HEK293 (cell line): ENCODE measurements around the gene DMC1.

ENCODE experiments used
- CTCF ChIA-PET: fragments of 350-600 bp; formaldehyde crosslinking; extraction: SDS; loops from one replicate; lab custom pipeline; 2021; ENCODE audit warnings: antibody characterized with exemption; lab: Yijun Ruan, JAX
- POLR2A ChIA-PET: fragments of 300-600 bp; formaldehyde crosslinking; extraction: SDS; loops from one replicate; lab custom pipeline; 2020; ENCODE audit warnings: antibody characterized with exemption, inconsistent platforms; lab: Yijun Ruan, JAX
- H3K27ac ChIP-seq: fragments of 200-500 bp; sonication (Bioruptor generic); 2 replicates; pipeline ENCODE4 v1.5.1; 2014; ENCODE audit warnings: low read depth, low read length, control low read depth, inconsistent platforms; ENCODE audit errors: extremely low read depth
- H3K36me3 ChIP-seq, 2 experiments: fragments of 200-500 bp in 1 of 2; sonication (Bioruptor generic) in 1 of 2; 1 replicate in 1 of 2; 2 replicates in 1 of 2; pipeline ENCODE4 v1.5.1; 2014 to 2017; ENCODE audit warnings: inconsistent platforms in 2 of 2, low read length in 2 of 2; ENCODE audit not compliant: control insufficient read depth in 2 of 2, insufficient read depth in 1 of 2
- H3K4me1 ChIP-seq: fragments of 200-500 bp; sonication (Bioruptor generic); 2 replicates; pipeline ENCODE4 v1.5.1; 2014; ENCODE audit warnings: mild to moderate bottlenecking, low read length, inconsistent platforms; ENCODE audit not compliant: control insufficient read depth, insufficient read depth
- H3K4me3 ChIP-seq: 2 replicates; pipeline ENCODE4 v1.5.1; 2011; ENCODE audit warnings: low read depth, mild to moderate bottlenecking, control low read depth, low read length, moderate library complexity
- H3K9me3 ChIP-seq: fragments of 200-500 bp; sonication (Bioruptor generic); 2 replicates; pipeline ENCODE4 v1.5.1; 2014; ENCODE audit warnings: low read depth, low read length, inconsistent platforms; ENCODE audit not compliant: control insufficient read depth, insufficient read depth
- FEZF1 ChIP-seq: fragments of 450-650 bp; formaldehyde crosslinking; IDR thresholded peaks from 2 replicates; pipeline ENCODE4 v1.5.1; 2016; ENCODE audit warnings: missing biosample characterization, missing genetic modification characterization
- GLIS1 ChIP-seq: fragments of 450-650 bp; formaldehyde crosslinking; IDR thresholded peaks from 2 replicates; pipeline ENCODE4 v1.5.1; 2016; ENCODE audit warnings: missing biosample characterization, missing genetic modification characterization
- IKZF3 ChIP-seq: fragments of 450-650 bp; IDR thresholded peaks from 2 replicates; pipeline ENCODE4 v1.5.0; 2018; ENCODE audit warnings: missing biosample characterization, mild to moderate bottlenecking, missing genetic modification characterization, moderate library complexity
- KLF1 ChIP-seq: fragments of 450-650 bp; formaldehyde crosslinking; IDR thresholded peaks from 2 replicates; pipeline ENCODE4 v1.5.1; 2016; ENCODE audit warnings: missing biosample characterization, missing genetic modification characterization
- KLF8 ChIP-seq: fragments of 450-650 bp; formaldehyde crosslinking; IDR thresholded peaks from 2 replicates; pipeline ENCODE4 v1.5.1; 2016; ENCODE audit warnings: missing biosample characterization, missing genetic modification characterization
- KLF9 ChIP-seq: fragments of 450-650 bp; formaldehyde crosslinking; IDR thresholded peaks from 2 replicates; pipeline ENCODE4 v1.5.1; 2016; ENCODE audit warnings: missing biosample characterization, missing genetic modification characterization, low read depth
- OVOL3 ChIP-seq: fragments of 450-650 bp; formaldehyde crosslinking; IDR thresholded peaks from 2 replicates; pipeline ENCODE4 v1.5.1; 2016; ENCODE audit warnings: missing biosample characterization, missing genetic modification characterization
- PRDM1 ChIP-seq: fragments of 450-650 bp; formaldehyde crosslinking; IDR thresholded peaks from 2 replicates; pipeline ENCODE4; 2016; ENCODE audit warnings: missing biosample characterization, missing genetic modification characterization
- PRDM6 ChIP-seq: fragments of 450-650 bp; formaldehyde crosslinking; IDR thresholded peaks from 2 replicates; pipeline ENCODE4 v1.5.1; 2017; ENCODE audit warnings: missing biosample characterization, missing genetic modification characterization
- RBAK ChIP-seq: fragments of 450-650 bp; formaldehyde crosslinking; IDR thresholded peaks from 2 replicates; pipeline ENCODE4 v1.5.1; 2016; ENCODE audit warnings: missing biosample characterization, missing genetic modification characterization
- SCRT2 ChIP-seq: fragments of 450-650 bp; formaldehyde crosslinking; IDR thresholded peaks from 2 replicates; pipeline ENCODE4 v1.5.1; 2016; ENCODE audit warnings: missing biosample characterization, missing genetic modification characterization
- SP2 ChIP-seq: fragments of 450-650 bp; formaldehyde crosslinking; IDR thresholded peaks from 2 replicates; pipeline ENCODE4 v1.5.1; 2016; ENCODE audit warnings: missing biosample characterization, missing genetic modification characterization
- YY2 ChIP-seq: fragments of 450-650 bp; formaldehyde crosslinking; IDR thresholded peaks from 2 replicates; pipeline ENCODE4 v1.5.1; 2016; ENCODE audit warnings: missing biosample characterization, missing genetic modification characterization
- ZBTB7A ChIP-seq: fragments of 450-650 bp; formaldehyde crosslinking; IDR thresholded peaks from 2 replicates; pipeline ENCODE4 v1.5.1; 2016; ENCODE audit warnings: low read depth, missing biosample characterization, missing genetic modification characterization
- ZIC2 ChIP-seq: fragments of 450-650 bp; formaldehyde crosslinking; IDR thresholded peaks from 2 replicates; pipeline ENCODE4 v1.5.1; 2016; ENCODE audit warnings: missing biosample characterization, missing genetic modification characterization
- ZNF112 ChIP-seq: fragments of 450-650 bp; formaldehyde crosslinking; IDR thresholded peaks from 2 replicates; pipeline ENCODE4 v1.5.0; 2017; ENCODE audit warnings: missing biosample characterization, missing genetic modification characterization
- ZNF121 ChIP-seq: fragments of 450-650 bp; formaldehyde crosslinking; IDR thresholded peaks from 2 replicates; pipeline ENCODE4 v1.5.1; 2016; ENCODE audit warnings: missing biosample characterization, missing genetic modification characterization
- ZNF2 ChIP-seq: fragments of 450-650 bp; formaldehyde crosslinking; IDR thresholded peaks from 2 replicates; pipeline ENCODE4 v1.5.1; 2016; ENCODE audit warnings: missing biosample characterization, missing genetic modification characterization
- ZNF248 ChIP-seq: fragments of 450-650 bp; formaldehyde crosslinking; IDR thresholded peaks from 2 replicates; pipeline ENCODE4 v1.5.1; 2017; ENCODE audit warnings: missing biosample characterization, missing genetic modification characterization
- ZNF302 ChIP-seq: fragments of 450-650 bp; formaldehyde crosslinking; IDR thresholded peaks from 2 replicates; pipeline ENCODE4 v1.5.1; 2016; ENCODE audit warnings: missing biosample characterization, missing genetic modification characterization, low read depth
- ZNF335 ChIP-seq: fragments of 450-650 bp; formaldehyde crosslinking; conservative IDR thresholded peaks from 2 replicates; pipeline ENCODE4 v1.5.1; 2016; ENCODE audit warnings: missing biosample characterization, missing genetic modification characterization
- ZNF354C ChIP-seq: fragments of 450-650 bp; formaldehyde crosslinking; IDR thresholded peaks from 2 replicates; pipeline ENCODE4 v1.5.1; 2016; ENCODE audit warnings: missing biosample characterization, missing genetic modification characterization, low read depth, borderline replicate concordance
- ZNF366 ChIP-seq: fragments of 450-650 bp; formaldehyde crosslinking; conservative IDR thresholded peaks from 2 replicates; pipeline ENCODE4 v1.5.1; 2016; ENCODE audit warnings: missing biosample characterization, missing genetic modification characterization
- ZNF391 ChIP-seq: fragments of 450-650 bp; formaldehyde crosslinking; IDR thresholded peaks from 2 replicates; pipeline ENCODE4 v1.5.1; 2016; ENCODE audit warnings: low read depth, missing biosample characterization, missing genetic modification characterization, borderline replicate concordance
- ZNF514 ChIP-seq: fragments of 450-650 bp; formaldehyde crosslinking; IDR thresholded peaks from 2 replicates; pipeline ENCODE4 v1.5.1; 2016; ENCODE audit warnings: missing biosample characterization, missing genetic modification characterization
- ZNF529 ChIP-seq: fragments of 450-650 bp; formaldehyde crosslinking; IDR thresholded peaks from 2 replicates; pipeline ENCODE4 v1.5.1; 2017; ENCODE audit warnings: missing genetic modification characterization, missing biosample characterization; ENCODE audit not compliant: insufficient replicate concordance
- ZNF544 ChIP-seq: fragments of 450-650 bp; formaldehyde crosslinking; IDR thresholded peaks from 2 replicates; pipeline ENCODE4 v1.5.0; 2017; ENCODE audit warnings: missing biosample characterization, missing genetic modification characterization
- ZNF654 ChIP-seq: fragments of 450-650 bp; formaldehyde crosslinking; IDR thresholded peaks from 2 replicates; pipeline ENCODE4 v1.5.1; 2016; ENCODE audit warnings: low read depth, missing biosample characterization, missing genetic modification characterization
- ZNF747 ChIP-seq: fragments of 450-650 bp; formaldehyde crosslinking; IDR thresholded peaks from 2 replicates; pipeline ENCODE4 v1.5.1; 2016; ENCODE audit warnings: missing biosample characterization, missing genetic modification characterization
- ZNF776 ChIP-seq: fragments of 450-650 bp; formaldehyde crosslinking; IDR thresholded peaks from 2 replicates; pipeline ENCODE4 v1.5.0; 2017; ENCODE audit warnings: missing biosample characterization, missing genetic modification characterization, borderline replicate concordance
- ZNF830 ChIP-seq: fragments of 450-650 bp; IDR thresholded peaks from 2 replicates; pipeline ENCODE4 v1.5.0; 2018; ENCODE audit warnings: missing biosample characterization, missing genetic modification characterization, low read depth, mild to moderate bottlenecking, moderate library complexity
- ZNF837 ChIP-seq: fragments of 450-650 bp; formaldehyde crosslinking; IDR thresholded peaks from 2 replicates; pipeline ENCODE4 v1.5.1; 2016; ENCODE audit warnings: missing biosample characterization, missing genetic modification characterization
- ZNF843 ChIP-seq: fragments of 450-650 bp; formaldehyde crosslinking; IDR thresholded peaks from 2 replicates; pipeline ENCODE4 v1.5.1; 2016; ENCODE audit warnings: missing biosample characterization, missing genetic modification characterization
- ZSCAN23 ChIP-seq: fragments of 450-650 bp; formaldehyde crosslinking; IDR thresholded peaks from 2 replicates; pipeline ENCODE4 v1.5.1; 2016; ENCODE audit warnings: missing biosample characterization, missing genetic modification characterization
- TF ChIP-seq, protein P1 (sequence below): fragments of 450-650 bp; formaldehyde crosslinking; IDR thresholded peaks from 2 replicates; pipeline ENCODE4 v1.5.1; 2016; ENCODE audit warnings: missing biosample characterization, missing genetic modification characterization, borderline replicate concordance

DMC1 gene

GRCh38 chr22:38569972-38570778 is at the start of gene DMC1:
TSS of gene DMC1 (minus strand) at chr22:38570183. CDS start at chr22:38568256, 1,927 bp downstream.
- H3K36me3 ChIP-seq: no peaks in the 10 kb centered on the region
- H3K27ac ChIP-seq: peak within 1 kb of the TSS; percentile 61
- peaks cover 20% of the 10 kb centered on the region for H3K4me1 ChIP-seq
- ChIA-PET POLR2A (interaction anchor here (0.5 to 1.7 kb wide), 14 partner anchors 33 to 1084 kb away, joined by 3 to 9 read pairs (median 3); partner anchors contain the start of genes MFNG and PICK1), CTCF (interaction anchor here (0.5 to 5.9 kb wide), 6 partner anchors 32 to 959 kb away, joined by 3 to 74 read pairs (median 4); no protein-coding TSS in a partner anchor)
- H3K4me3 ChIP-seq: peak within 1 kb of the TSS; percentile 62
- no peaks in the 10 kb centered on the region for H3K9me3 ChIP-seq
- TF ChIP-seq ZNF830 (tag by site-specific recombination): no peak
- no peak for TF ChIP-seq ZNF747 (tag by site-specific recombination)
- TF ChIP-seq KLF1 (tag by site-specific recombination): peak; percentile 38
- TF ChIP-seq ZNF112 (tag by site-specific recombination): no peak
- TF ChIP-seq ZNF335 (tag by site-specific recombination): peak; percentile 80; the same call in 1 of the 2 replicates
- 0 out of 2 replicates have a peak, but pooled peaks have one; percentile 21 for TF ChIP-seq ZBTB7A (tag by site-specific recombination)
- TF ChIP-seq ZNF121 (tag by site-specific recombination): no peak; the same call in 1 of the 2 replicates
- no peak for TF ChIP-seq ZNF837 (tag by site-specific recombination)
- TF ChIP-seq FEZF1 (tag by site-specific recombination): no peak
- TF ChIP-seq SP2 (tag by site-specific recombination): peak; percentile 58
- TF ChIP-seq YY2 (tag by site-specific recombination): peak; percentile 59; the same call in 1 of the 2 replicates
- TF ChIP-seq ZNF529 (tag by site-specific recombination): no peak
- TF ChIP-seq ZNF366 (tag by site-specific recombination): peak; percentile 78
- TF ChIP-seq RBAK (tag by site-specific recombination): no peak
- TF ChIP-seq SCRT2: peak; percentile 16; the same call in 1 of the 2 replicates
- TF ChIP-seq ZNF302: no peak
- TF ChIP-seq ZNF843 (tag by site-specific recombination): peak; percentile 68; the same call in 1 of the 2 replicates
- peak; percentile 51; the same call in 1 of the 2 replicates for TF ChIP-seq ZNF2 (tag by site-specific recombination)
- TF ChIP-seq ZNF391 (tag by site-specific recombination): peak; percentile 73
- peak; percentile 79; the same call in 1 of the 2 replicates for TF ChIP-seq PRDM1 (tag by site-specific recombination)
- TF ChIP-seq KLF9: peak; percentile 67; the same call in 1 of the 2 replicates
- TF ChIP-seq ZNF248 (tag by site-specific recombination): no peak
- no peak for TF ChIP-seq ZNF544 (tag by site-specific recombination)
- TF ChIP-seq ZNF354C (tag by site-specific recombination): no peak
- no peak; the same call in 1 of the 2 replicates for TF ChIP-seq ZNF654
- TF ChIP-seq GLIS1 (tag by site-specific recombination): peak; percentile 14; the same call in 1 of the 2 replicates
- TF ChIP-seq ZNF514 (tag by site-specific recombination): no peak
- peak; percentile 58; the same call in 1 of the 2 replicates for TF ChIP-seq ZSCAN23 (tag by site-specific recombination)
- TF ChIP-seq OVOL3 (tag by site-specific recombination): 0 out of 2 replicates have a peak, but pooled peaks have one; percentile 65
- TF ChIP-seq, protein P1, sequence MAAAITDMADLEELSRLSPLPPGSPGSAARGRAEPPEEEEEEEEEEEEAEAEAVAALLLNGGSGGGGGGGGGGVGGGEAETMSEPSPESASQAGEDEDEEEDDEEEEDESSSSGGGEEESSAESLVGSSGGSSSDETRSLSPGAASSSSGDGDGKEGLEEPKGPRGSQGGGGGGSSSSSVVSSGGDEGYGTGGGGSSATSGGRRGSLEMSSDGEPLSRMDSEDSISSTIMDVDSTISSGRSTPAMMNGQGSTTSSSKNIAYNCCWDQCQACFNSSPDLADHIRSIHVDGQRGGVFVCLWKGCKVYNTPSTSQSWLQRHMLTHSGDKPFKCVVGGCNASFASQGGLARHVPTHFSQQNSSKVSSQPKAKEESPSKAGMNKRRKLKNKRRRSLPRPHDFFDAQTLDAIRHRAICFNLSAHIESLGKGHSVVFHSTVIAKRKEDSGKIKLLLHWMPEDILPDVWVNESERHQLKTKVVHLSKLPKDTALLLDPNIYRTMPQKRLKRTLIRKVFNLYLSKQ: no peak
- 0 out of 2 replicates have a peak, but pooled peaks have one; percentile 28 for TF ChIP-seq ZIC2 (tag by site-specific recombination)
- no peak for TF ChIP-seq ZNF776 (tag by site-specific recombination)
- TF ChIP-seq IKZF3: no peak
- TF ChIP-seq KLF8 (tag by site-specific recombination): peak; percentile 64
- no peak for TF ChIP-seq PRDM6 (tag by site-specific recombination)
